H9 (cell line): ENCODE measurements around the gene GRID2. TPM values are rescaled to one million over a fixed set of nuclear protein-coding genes. Genes with fewer than 3 reads are reported as not detected.
A peak's percentile ranks its signal among the peaks of the same experiment; 100 is the strongest.

ENCODE experiments used
- DNase-seq: peaks from one replicate; pipeline ENCODE4 v3.0.0-alpha.2; 2017
- H2AFZ ChIP-seq: one replicate; pipeline ENCODE4 v1.6.1; 2013; ENCODE audit warnings: mild to moderate bottlenecking, low read length, control low read depth, moderate library complexity
- H2AK5ac ChIP-seq: 2 replicates; pipeline ENCODE4 v1.6.1; 2013; ENCODE audit warnings: low read length, control low read depth, mixed read lengths; ENCODE audit not compliant: insufficient read length
- H2BK120ac ChIP-seq: one replicate; pipeline ENCODE4 v1.6.1; 2013; ENCODE audit warnings: low read depth, mild to moderate bottlenecking, low read length, control low read depth, inconsistent platforms; ENCODE audit not compliant: poor library complexity, severe bottlenecking
- H2BK12ac ChIP-seq: 2 replicates; pipeline ENCODE4 v1.6.1; 2013; ENCODE audit warnings: low read length, control low read depth, mixed read lengths, low read depth; ENCODE audit not compliant: insufficient read length
- H2BK15ac ChIP-seq: 2 replicates; pipeline ENCODE4 v1.6.1; 2013; ENCODE audit warnings: low read depth, low read length, control low read depth
- H2BK20ac ChIP-seq: one replicate; pipeline ENCODE4 v1.6.1; 2013; ENCODE audit warnings: low read depth, mild to moderate bottlenecking, low read length, control low read depth, inconsistent platforms; ENCODE audit not compliant: poor library complexity, severe bottlenecking
- H2BK5ac ChIP-seq: 2 replicates; pipeline ENCODE4 v1.6.1; 2013; ENCODE audit warnings: low read length, control low read depth, mixed read lengths; ENCODE audit not compliant: insufficient read length
- H3K14ac ChIP-seq: 2 replicates; pipeline ENCODE4 v1.6.1; 2013; ENCODE audit warnings: low read length, control low read depth; ENCODE audit not compliant: insufficient read depth
- H3K18ac ChIP-seq: 2 replicates; pipeline ENCODE4 v1.6.1; 2013; ENCODE audit warnings: low read depth, mild to moderate bottlenecking, mixed read lengths, low read length, control low read depth; ENCODE audit not compliant: insufficient read length
- H3K23ac ChIP-seq: 2 replicates; pipeline ENCODE4 v1.6.1; 2013; ENCODE audit warnings: low read length, control low read depth, mixed read lengths, low read depth; ENCODE audit not compliant: insufficient read length
- H3K23me2 ChIP-seq: 2 replicates; pipeline ENCODE4 v1.6.1; 2013; ENCODE audit warnings: low read depth, mild to moderate bottlenecking, mixed read lengths, low read length, control low read depth; ENCODE audit not compliant: insufficient read length, poor library complexity, severe bottlenecking
- H3K27ac ChIP-seq: 2 replicates; pipeline ENCODE4 v1.5.1; 2013; ENCODE audit warnings: low read length, control low read depth, mixed read lengths, low read depth; ENCODE audit not compliant: insufficient read length
- H3K27me3 ChIP-seq: 2 replicates; pipeline ENCODE4 v1.6.1; 2013; ENCODE audit warnings: low read length, control low read depth, inconsistent platforms; ENCODE audit not compliant: insufficient read depth
- H3K4ac ChIP-seq: 2 replicates; pipeline ENCODE4 v1.6.1; 2013; ENCODE audit warnings: low read depth, mild to moderate bottlenecking, control low read depth, inconsistent platforms, low read length, moderate library complexity
- H3K4me1 ChIP-seq: 2 replicates; pipeline ENCODE4 v1.6.1; 2013; ENCODE audit warnings: low read length, control low read depth, inconsistent platforms; ENCODE audit not compliant: insufficient read depth
- H3K4me2 ChIP-seq: 2 replicates; pipeline ENCODE4 v1.6.1; 2013; ENCODE audit warnings: low read length, control low read depth, mixed read lengths; ENCODE audit not compliant: insufficient read length, insufficient read depth
- H3K56ac ChIP-seq: 2 replicates; pipeline ENCODE4 v1.6.1; 2013; ENCODE audit warnings: low read depth, mild to moderate bottlenecking, mixed read lengths, low read length, control low read depth; ENCODE audit not compliant: insufficient read length
- H3K79me1 ChIP-seq: 2 replicates; pipeline ENCODE4 v1.6.1; 2013; ENCODE audit warnings: low read depth, mild to moderate bottlenecking, moderate library complexity, low read length, control low read depth, inconsistent platforms; ENCODE audit not compliant: insufficient read depth, poor library complexity, severe bottlenecking
- H3K79me2 ChIP-seq: 2 replicates; pipeline ENCODE4 v1.6.1; 2013; ENCODE audit warnings: low read length, control low read depth, inconsistent platforms; ENCODE audit not compliant: insufficient read depth
- H3K9ac ChIP-seq: 2 replicates; pipeline ENCODE4 v1.6.1; 2013; ENCODE audit warnings: low read length, control low read depth, mixed read lengths; ENCODE audit not compliant: insufficient read length; ENCODE audit errors: extremely low read depth
- H3K9me3 ChIP-seq: one replicate; pipeline ENCODE4 v1.6.1; 2013; ENCODE audit warnings: low read depth, low read length, inconsistent platforms; ENCODE audit not compliant: control insufficient read depth
- H3T11ph ChIP-seq: one replicate; pipeline ENCODE4 v1.6.1; 2013; ENCODE audit warnings: mild to moderate bottlenecking, low read length, control low read depth, inconsistent platforms
- H4K20me1 ChIP-seq: one replicate; pipeline ENCODE4 v1.6.1; 2013; ENCODE audit not compliant: control insufficient read depth, insufficient read length, insufficient read depth
- H4K5ac ChIP-seq: 2 replicates; pipeline ENCODE4 v1.6.1; 2013; ENCODE audit warnings: low read depth, mild to moderate bottlenecking, mixed read lengths, low read length, control low read depth; ENCODE audit not compliant: insufficient read length
- H4K8ac ChIP-seq: replicated peaks from 2 replicates; pipeline ENCODE4 v1.6.1; 2013; ENCODE audit warnings: low read length, control low read depth, mixed read lengths, low read depth; ENCODE audit not compliant: insufficient read length
- H4K91ac ChIP-seq: 2 replicates; pipeline ENCODE4 v1.6.1; 2013; ENCODE audit warnings: low read depth, mild to moderate bottlenecking, moderate library complexity, mixed read lengths, low read length, control low read depth; ENCODE audit not compliant: insufficient read length
- H3K27ac Mint-ChIP-seq, 3 experiments: 2 replicates in 2 of 3; 3 replicates in 1 of 3; pipeline ENCODE4 v1.8.0; 2020 to 2021; ENCODE audit warnings: mixed read lengths in 3 of 3, mild to moderate bottlenecking in 1 of 3, moderate library complexity in 1 of 3
- H3K27me3 Mint-ChIP-seq: 2 replicates; pipeline ENCODE4 v1.8.0; 2021; ENCODE audit warnings: low read depth, mild to moderate bottlenecking, moderate library complexity, mixed read lengths
- H3K36me3 Mint-ChIP-seq, 3 experiments: 2 replicates in 2 of 3; 3 replicates in 1 of 3; pipeline ENCODE4 v1.8.0; 2020 to 2021; ENCODE audit warnings: low read depth in 3 of 3, mixed read lengths in 3 of 3; ENCODE audit not compliant: insufficient read depth in 1 of 3
- H3K4me1 Mint-ChIP-seq, 2 experiments: 2 replicates each; pipeline ENCODE4 v1.8.0; 2020; ENCODE audit warnings: mixed read lengths in 2 of 2
- H3K4me3 Mint-ChIP-seq, 2 experiments: 2 replicates in 1 of 2; 3 replicates in 1 of 2; pipeline ENCODE4 v1.8.0; 2020 to 2021; ENCODE audit warnings: mild to moderate bottlenecking in 2 of 2, mixed read lengths in 2 of 2, moderate library complexity in 1 of 2
- H3K9me3 Mint-ChIP-seq, 2 experiments: 2 replicates in 1 of 2; 3 replicates in 1 of 2; pipeline ENCODE4 v1.8.0; 2020; ENCODE audit warnings: mild to moderate bottlenecking in 2 of 2, mixed read lengths in 2 of 2, moderate library complexity in 1 of 2
- WGBS: extraction: QIAGEN DNeasy Blood & Tissue Kit; methylation state at CpG from one replicate; pipeline ENCODE4 v1.1.7; 2013; ENCODE audit warnings: missing lambda C conversion rate, low lambda C conversion rate, mixed read lengths; ENCODE audit not compliant: insufficient read length; ENCODE audit errors: extremely low coverage; 5-methylcytosine and 5-hydroxymethylcytosine counted together
- total RNA-seq: library from RNA; stranded (reverse); gene quantifications from 2 replicates; pipeline ENCODE4 v1.2.1, GENCODE V29; 2021
- TF ChIP-seq, protein P1 (sequence below): fragments of 200-600 bp; sonication (generic); conservative IDR thresholded peaks from 3 replicates; pipeline ENCODE4 v1.8.0; 2021; ENCODE audit warnings: antibody characterized with exemption, mild to moderate bottlenecking

Gene GRID2
- total RNA-seq, 1 experiment from 2014 or later, result 21.8 TPM

DNA sequence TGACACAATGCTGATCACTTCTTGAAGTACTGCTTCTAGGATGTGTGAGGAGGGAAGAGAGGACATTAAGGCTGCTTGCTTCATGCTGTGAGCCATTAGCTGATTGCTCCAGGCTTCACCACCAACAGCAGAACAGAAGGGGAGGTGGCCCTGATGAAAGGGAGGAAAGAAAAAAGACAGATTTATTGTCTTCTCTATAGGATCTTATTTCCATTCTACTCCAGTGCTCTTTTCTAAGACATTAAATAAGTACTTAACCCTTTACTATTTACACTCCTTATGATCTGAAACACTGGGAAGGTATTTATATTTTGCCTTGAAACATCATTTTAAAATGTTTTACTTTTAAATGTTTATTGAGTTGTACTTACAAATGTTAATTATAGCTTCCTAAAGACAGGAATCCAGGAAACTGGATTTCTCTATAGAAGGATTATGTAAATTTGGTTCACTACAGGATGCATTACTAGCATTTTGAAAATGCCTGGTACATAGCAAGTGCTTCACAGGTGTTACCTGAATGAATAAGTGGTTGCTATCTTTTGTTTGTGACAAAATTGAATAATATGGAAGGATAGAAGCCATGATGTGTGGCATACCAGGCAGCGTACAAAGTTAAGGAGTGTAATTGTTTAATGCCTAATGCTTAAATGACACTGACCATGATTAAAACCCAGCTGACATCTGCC lies 843.9 kb downstream of the GRID2 start:
- no peak overlapping the region for H2AFZ ChIP-seq
- TF ChIP-seq, protein P1, sequence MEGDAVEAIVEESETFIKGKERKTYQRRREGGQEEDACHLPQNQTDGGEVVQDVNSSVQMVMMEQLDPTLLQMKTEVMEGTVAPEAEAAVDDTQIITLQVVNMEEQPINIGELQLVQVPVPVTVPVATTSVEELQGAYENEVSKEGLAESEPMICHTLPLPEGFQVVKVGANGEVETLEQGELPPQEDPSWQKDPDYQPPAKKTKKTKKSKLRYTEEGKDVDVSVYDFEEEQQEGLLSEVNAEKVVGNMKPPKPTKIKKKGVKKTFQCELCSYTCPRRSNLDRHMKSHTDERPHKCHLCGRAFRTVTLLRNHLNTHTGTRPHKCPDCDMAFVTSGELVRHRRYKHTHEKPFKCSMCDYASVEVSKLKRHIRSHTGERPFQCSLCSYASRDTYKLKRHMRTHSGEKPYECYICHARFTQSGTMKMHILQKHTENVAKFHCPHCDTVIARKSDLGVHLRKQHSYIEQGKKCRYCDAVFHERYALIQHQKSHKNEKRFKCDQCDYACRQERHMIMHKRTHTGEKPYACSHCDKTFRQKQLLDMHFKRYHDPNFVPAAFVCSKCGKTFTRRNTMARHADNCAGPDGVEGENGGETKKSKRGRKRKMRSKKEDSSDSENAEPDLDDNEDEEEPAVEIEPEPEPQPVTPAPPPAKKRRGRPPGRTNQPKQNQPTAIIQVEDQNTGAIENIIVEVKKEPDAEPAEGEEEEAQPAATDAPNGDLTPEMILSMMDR, result no peak
- no peak overlapping the region for H4K91ac ChIP-seq
- peak overlapping the region in 2 of 3 experiments; percentile 97 to 98; a peak in 6 of 7 replicates for H3K27ac Mint-ChIP-seq
- no peak overlapping the region for H3K56ac ChIP-seq
- peaks cover 5 to 10% (median 9%) of the 10 kb centered on the region in 3 experiments; a peak in 5 of 7 replicates for H3K36me3 Mint-ChIP-seq
- H3K9me3 Mint-ChIP-seq, result peaks cover 0 to 8% of the 10 kb centered on the region in 2 experiments; a peak in 4 of 5 replicates
- no peak overlapping the region for H3K9ac ChIP-seq
- no peak overlapping the region for H2BK12ac ChIP-seq
- no peaks in the 10 kb centered on the region for H3K79me2 ChIP-seq
- H3K18ac ChIP-seq, result no peak overlapping the region
- H4K5ac ChIP-seq, result no peak overlapping the region
- H3K23ac ChIP-seq, result no peak overlapping the region
- no peaks in the 10 kb centered on the region for H3K23me2 ChIP-seq
- no peak overlapping the region for H4K8ac ChIP-seq
- peak overlapping the region; percentile 22 to 25; a peak in 3 of 5 replicates for H3K4me3 Mint-ChIP-seq
- H3K79me1 ChIP-seq, result no peaks in the 10 kb centered on the region
- H3K27me3 Mint-ChIP-seq, result no peaks in the 10 kb centered on the region
- peak; percentile 79 for DNase-seq
- H3K27ac ChIP-seq, result peak overlapping the region; percentile 21
- H3K4me1 ChIP-seq, result peaks cover 9% of the 10 kb centered on the region; the same call in 1 of the 2 replicates
- H3K4me2 ChIP-seq, result no peak overlapping the region
- H3K27me3 ChIP-seq, result no peaks in the 10 kb centered on the region
- H2BK5ac ChIP-seq, result no peak overlapping the region
- H4K20me1 ChIP-seq, result no peaks in the 10 kb centered on the region
- H2BK15ac ChIP-seq, result no peak overlapping the region
- peaks cover 46 to 50% of the 10 kb centered on the region in 2 experiments for H3K4me1 Mint-ChIP-seq
- no CpG with 5 or more reads among the region's 1 CpG for WGBS
- H3K9me3 ChIP-seq, result no peaks in the 10 kb centered on the region
- no peak overlapping the region for H3K4ac ChIP-seq
- no peak overlapping the region for H2AK5ac ChIP-seq
- H2BK120ac ChIP-seq, result no peak overlapping the region
- no peak overlapping the region for H3T11ph ChIP-seq
- H3K14ac ChIP-seq, result no peak overlapping the region
- H2BK20ac ChIP-seq, result no peak overlapping the region
